Measurements from ENCODE around the gene PDZD4.

PDZD4 gene

DNA sequence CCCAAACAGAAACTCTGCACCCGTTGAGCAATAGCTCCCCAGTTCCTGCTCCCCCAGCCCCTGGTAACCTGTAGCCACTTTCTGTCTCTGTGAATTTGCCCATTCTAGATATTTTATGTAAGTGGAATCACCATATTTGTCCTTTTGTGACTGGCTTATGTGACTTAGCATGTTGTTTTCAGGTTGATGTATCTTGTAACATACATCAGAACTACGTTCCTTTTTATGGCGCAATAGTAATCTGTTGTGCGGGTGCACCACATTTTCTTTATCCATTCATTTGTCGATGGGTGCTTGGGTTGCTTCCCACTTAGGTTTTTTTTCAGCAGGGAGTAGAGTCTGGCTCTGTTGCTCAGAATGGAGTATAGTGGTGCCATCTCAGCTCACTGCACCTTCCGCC, 6.6 kb upstream of the PDZD4 start:
- no peak for DNase-seq (ENCODE audit: low read depth, low spot score)
- TF ChIP-seq, protein P1, sequence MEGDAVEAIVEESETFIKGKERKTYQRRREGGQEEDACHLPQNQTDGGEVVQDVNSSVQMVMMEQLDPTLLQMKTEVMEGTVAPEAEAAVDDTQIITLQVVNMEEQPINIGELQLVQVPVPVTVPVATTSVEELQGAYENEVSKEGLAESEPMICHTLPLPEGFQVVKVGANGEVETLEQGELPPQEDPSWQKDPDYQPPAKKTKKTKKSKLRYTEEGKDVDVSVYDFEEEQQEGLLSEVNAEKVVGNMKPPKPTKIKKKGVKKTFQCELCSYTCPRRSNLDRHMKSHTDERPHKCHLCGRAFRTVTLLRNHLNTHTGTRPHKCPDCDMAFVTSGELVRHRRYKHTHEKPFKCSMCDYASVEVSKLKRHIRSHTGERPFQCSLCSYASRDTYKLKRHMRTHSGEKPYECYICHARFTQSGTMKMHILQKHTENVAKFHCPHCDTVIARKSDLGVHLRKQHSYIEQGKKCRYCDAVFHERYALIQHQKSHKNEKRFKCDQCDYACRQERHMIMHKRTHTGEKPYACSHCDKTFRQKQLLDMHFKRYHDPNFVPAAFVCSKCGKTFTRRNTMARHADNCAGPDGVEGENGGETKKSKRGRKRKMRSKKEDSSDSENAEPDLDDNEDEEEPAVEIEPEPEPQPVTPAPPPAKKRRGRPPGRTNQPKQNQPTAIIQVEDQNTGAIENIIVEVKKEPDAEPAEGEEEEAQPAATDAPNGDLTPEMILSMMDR (IDR thresholded peaks at IDR 0.05; ENCODE audit: low read depth, low read length) = no peak
- in situ Hi-C loops (cut with HindIII; ENCODE audit: low sequenced_read_pairs) = no loop called here
- H3K4me3 ChIP-seq (ENCODE audit: low read depth, low read length) = no peak overlapping the region

DNA sequence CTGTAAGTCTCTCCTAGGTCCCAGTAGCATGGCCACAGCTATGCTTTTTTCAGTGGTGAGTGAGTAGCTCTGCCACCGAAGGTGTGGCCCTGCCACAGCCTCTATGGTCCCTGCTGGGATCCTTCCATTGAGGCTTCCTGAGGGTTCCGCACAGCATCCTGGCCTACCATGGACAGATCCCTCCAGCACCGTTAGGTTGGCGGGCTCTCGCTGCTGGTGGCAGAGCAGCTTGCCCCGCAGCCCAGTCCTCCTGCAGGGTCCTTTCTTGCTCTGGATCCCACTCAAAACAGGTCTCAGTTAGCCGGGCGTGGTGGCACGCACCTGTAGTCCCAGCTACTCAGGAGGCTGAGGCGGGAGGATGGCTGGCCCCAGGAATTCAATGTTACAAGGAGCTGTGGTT, 2.4 kb upstream of the PDZD4 start:
- TF ChIP-seq, protein P1 (IDR thresholded peaks at IDR 0.05; ENCODE audit: low read depth, low read length) = no peak
- in situ Hi-C loops (cut with HindIII; ENCODE audit: low sequenced_read_pairs) = no loop called here
- H3K4me3 ChIP-seq (ENCODE audit: low read depth, low read length) = no peak overlapping the region
- no peak for DNase-seq (ENCODE audit: low read depth, low spot score)

DNA sequence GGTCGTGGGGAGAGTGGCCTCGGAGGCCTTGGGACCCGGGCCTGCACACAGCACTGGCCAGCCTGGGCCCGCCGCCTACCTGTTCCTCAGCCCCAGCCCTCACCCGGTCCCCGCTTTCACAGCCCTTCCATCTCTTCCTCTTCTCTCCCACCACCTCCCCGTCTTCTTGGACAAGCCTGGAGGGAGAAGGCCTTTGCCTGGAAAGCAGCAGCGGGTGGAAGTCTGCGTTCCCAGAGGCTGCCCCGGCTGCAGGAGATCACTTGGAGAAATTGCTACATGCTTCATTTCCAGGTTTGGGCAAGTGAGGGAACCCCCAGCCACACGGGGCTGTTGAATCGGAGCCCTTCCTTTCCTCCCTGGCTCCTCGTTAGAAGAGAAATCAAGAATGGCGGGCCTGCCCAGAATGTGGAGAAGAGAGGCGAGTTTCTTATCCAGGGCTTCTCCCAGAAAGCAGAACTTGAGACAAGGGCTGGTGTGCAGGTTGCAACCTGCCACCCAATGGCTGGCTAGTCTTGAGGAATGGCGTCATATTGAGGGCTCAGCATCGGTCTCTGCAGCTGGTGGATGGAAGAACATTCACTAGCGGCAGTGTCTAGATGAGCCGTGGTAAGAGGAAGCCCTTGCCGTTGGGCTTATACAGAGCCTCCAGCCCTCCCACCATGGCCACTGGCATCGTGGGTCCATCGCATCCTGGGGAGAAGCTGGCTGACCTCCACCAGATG, 1.2 kb upstream of the PDZD4 start:
- in situ Hi-C loops (cut with HindIII; ENCODE audit: low sequenced_read_pairs) = no loop called here
- no peak overlapping the region for H3K4me3 ChIP-seq (ENCODE audit: low read depth, low read length)
- no peak for DNase-seq (ENCODE audit: low read depth, low spot score)
- TF ChIP-seq, protein P1 (IDR thresholded peaks at IDR 0.05; ENCODE audit: low read depth, low read length) = no peak

DNA sequence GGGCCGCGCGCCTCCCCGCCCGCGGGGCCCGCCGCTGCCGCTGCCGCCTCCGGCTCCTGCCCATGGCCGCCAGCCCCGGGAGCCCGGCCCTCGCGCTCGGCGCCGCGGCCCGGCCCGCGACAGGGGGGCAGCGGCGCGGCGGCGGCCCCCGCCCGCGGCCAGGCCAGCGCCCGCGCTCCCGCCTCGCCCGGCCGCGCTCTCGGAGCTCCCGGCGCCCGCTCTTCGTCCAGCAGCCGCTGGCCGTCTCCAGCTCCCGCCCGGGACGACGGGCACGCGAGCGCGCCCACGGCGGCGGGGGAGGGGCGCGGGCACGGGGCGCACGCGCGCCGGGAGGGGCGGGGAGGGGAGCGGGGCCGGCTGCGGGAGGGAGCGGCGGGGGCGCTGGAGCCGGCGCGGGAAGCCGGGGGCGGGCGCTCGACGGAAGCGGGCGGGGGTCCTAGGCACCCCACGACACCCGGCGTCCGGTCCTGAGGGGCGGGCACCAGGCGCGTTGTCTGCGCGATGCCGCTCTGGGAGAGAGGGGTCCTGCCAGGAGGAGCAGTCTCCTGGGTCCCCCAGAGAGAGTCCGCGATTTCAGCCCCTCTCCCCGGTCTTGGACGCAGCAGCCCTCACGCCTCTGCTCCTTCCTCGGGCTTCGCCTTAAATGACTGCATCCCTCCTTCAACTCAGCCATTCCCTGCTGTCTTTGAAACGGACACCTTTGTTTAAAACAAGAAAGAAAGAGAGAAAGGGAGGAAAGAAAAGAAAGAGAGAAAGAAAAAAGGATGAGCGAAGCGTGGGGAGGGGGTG, 490 bp upstream of the PDZD4 start:
- no peak for DNase-seq (ENCODE audit: low read depth, low spot score)
- in situ Hi-C loops (cut with HindIII; ENCODE audit: low sequenced_read_pairs) = no loop called here
- H3K4me3 ChIP-seq (ENCODE audit: low read depth, low read length) = no peak overlapping the region
- TF ChIP-seq, protein P1 (IDR thresholded peaks at IDR 0.05; ENCODE audit: low read depth, low read length) = no peak

DNA sequence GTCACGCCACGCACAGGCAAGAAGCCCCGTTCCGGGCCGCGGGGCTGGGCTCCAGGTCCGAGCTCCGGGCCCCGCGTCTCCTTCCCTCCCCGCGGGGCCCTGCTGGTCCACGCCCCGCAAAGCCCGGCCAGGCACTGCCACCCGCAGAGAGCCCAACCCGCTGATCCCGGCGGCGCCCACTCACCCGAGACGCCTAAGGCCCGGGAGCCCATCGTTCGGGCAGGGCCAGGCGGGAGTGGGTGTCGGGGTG, 870 bp downstream of the PDZD4 start:
- no peak for DNase-seq (ENCODE audit: low read depth, low spot score)
- in situ Hi-C loops (cut with HindIII; ENCODE audit: low sequenced_read_pairs) = no loop called here
- no peak overlapping the region for H3K4me3 ChIP-seq (ENCODE audit: low read depth, low read length)
- TF ChIP-seq, protein P1 (IDR thresholded peaks at IDR 0.05; ENCODE audit: low read depth, low read length) = no peak

DNA sequence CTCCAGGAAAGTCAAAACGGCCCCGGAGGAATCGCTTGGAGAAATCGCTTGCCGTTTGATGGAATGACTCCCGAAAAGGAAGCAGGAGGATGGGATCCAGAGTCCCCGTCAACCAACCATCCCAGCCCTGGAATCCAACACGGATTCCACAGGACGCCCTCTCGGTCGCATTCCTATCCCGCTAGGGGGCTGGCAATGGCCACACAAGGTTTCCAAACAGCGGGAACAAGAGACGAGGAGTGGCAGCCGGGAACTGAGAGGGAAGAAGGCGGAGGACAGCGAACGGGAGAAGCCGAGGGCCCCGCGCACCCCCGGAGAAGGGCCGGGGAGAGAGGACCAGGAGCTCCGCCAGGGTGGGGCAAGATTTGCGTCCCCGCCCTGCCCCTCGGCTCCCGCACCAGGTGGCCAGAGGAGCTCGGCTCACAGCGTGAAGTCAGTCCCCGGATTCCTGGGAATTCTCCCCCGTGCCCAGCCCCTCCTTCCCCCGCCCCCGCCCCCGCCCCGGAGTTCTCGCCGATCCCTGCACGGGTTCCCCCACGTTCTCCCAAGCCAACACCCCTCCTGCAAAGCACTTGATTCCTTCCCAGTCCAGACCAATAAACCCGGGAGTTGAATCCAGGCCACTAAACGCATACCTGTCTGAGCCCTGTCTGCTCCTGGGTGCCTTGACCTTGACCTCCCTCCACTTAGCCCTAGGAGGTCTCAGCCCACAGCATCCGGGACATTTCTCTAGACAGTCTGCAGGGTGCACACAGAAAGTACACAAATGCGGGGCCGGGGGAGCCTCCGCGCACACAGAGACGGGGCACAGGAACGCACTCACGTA, 1.4 kb downstream of the PDZD4 start:
- no peak for DNase-seq (ENCODE audit: low read depth, low spot score)
- TF ChIP-seq, protein P1 (IDR thresholded peaks at IDR 0.05; ENCODE audit: low read depth, low read length) = no peak
- no peak overlapping the region for H3K4me3 ChIP-seq (ENCODE audit: low read depth, low read length)

More for the DNA sequence above, 1.4 kb downstream of the PDZD4 start:
- in situ Hi-C loops (cut with HindIII; ENCODE audit: low sequenced_read_pairs) = no loop called here
